Cardiac septum (tissue), 1 donor: ENCODE measurements around the gene MUC2. TPM values are rescaled to one million over a fixed set of nuclear protein-coding genes. Genes with fewer than 3 reads are reported as not detected.
"Not testable (repeated sequence)": the region's sequence is repeated elsewhere in the genome, so short reads cannot be mapped to it uniquely, and the experiment has no call there.

Source experiments
- DNase-seq: peaks from one replicate; pipeline ENCODE4 v3.0.0-alpha.2; 2020; ENCODE audit warnings: low spot score
- intact Hi-C: fragments of 100-400 bp; cut with DNase I; formaldehyde crosslinking; loops from one replicate; pipeline ENCODE4 v1.14.0; 2022
- total RNA-seq: library from RNA; stranded (reverse); fragmentation: NEBNext Ultra II Directional; extraction: Animal tissue kit (Norgen Biotek cat#: 25700); gene quantifications from one replicate; pipeline ENCODE4 v1.2.1, GENCODE V29; 2021
- donor health status: DM: no; HTN: no; CAD: no.

Gene MUC2
- total RNA-seq, 1 donor from 2014 or later = 0.03 TPM

DNA sequence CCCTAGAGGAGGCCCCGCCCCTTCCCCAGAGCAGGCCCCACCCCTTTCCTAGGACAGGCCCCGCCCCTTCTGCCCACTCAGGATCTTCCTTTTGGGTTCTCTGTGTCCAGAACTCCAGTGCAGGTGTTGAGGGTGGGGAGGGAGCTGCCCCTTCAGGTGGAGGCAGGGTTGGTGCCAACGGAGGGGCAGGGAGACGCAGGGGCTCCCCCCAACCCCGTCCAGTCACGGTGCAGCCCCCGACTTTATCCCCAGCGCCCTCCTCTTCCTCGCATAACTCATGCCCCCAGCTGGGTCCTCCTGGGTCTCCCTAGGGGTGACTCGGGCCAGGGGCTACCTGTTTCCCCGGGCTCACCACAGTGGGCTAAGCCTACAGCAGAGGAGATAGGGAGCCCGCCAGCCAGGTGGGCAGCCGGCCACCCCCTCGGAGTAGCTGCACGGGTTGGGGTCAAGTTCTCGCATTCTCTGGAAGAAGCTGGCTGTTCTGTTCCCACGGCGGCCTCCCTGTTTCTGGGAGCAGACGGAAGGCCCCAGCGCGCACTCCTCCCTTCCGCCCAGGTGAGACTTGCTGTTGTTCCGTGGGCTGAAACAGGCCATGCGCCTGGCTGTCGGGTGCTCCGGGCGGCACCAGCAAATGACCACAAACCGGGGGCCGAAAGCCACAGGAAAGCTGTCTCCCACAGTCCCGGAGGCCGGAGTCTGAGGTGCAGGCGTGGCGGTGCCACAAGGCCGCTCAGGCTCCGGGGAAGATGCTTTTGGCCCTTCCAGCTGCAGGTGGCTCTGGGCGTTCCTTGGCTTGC, 38.9 kb downstream of the MUC2 start:
- no peak for DNase-seq
- intact Hi-C loops = no loop called here

DNA sequence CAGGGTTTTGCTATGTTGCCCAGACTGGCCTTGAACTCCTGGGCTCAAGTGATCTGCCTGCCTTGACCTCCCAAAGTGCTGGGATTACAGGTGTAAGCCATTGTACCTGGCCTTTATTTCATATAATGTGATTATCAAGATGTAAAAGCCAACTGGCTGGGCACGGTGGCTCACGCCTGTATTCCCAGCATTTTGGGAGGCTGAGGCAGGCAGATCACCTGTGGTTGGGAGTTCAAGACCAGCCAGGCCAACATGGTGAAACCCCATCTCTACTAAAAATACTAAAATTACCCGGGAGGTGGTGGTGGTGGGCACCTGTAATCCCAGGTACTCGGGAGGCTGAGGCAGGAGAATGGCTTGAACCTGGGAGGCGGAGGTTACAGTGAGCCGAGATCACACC, 40.6 kb downstream of the MUC2 start:
- DNase-seq, intact Hi-C loops: not testable (repeated sequence)

DNA sequence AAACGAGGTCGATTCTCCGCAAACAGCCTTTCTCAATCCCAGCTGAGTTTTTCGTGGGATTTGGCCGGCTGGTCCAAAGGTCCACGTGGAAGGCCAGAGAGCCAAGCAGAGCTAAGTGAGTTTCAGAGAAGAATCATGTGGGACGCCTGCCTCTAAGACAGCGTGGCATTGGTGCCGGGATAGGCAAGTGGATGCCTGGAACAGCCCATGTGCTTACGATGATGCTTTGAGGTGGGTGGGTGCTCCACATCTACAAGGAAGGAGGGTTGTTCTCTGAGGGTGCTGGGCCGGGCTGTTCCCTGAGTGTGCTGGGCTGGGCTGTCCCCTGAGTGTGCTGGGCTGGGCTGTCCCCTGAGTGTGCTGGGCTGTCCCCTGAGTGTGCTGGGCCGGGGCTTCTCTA, 41.4 kb downstream of the MUC2 start:
- DNase-seq = no peak
- intact Hi-C loops = no loop called here

DNA sequence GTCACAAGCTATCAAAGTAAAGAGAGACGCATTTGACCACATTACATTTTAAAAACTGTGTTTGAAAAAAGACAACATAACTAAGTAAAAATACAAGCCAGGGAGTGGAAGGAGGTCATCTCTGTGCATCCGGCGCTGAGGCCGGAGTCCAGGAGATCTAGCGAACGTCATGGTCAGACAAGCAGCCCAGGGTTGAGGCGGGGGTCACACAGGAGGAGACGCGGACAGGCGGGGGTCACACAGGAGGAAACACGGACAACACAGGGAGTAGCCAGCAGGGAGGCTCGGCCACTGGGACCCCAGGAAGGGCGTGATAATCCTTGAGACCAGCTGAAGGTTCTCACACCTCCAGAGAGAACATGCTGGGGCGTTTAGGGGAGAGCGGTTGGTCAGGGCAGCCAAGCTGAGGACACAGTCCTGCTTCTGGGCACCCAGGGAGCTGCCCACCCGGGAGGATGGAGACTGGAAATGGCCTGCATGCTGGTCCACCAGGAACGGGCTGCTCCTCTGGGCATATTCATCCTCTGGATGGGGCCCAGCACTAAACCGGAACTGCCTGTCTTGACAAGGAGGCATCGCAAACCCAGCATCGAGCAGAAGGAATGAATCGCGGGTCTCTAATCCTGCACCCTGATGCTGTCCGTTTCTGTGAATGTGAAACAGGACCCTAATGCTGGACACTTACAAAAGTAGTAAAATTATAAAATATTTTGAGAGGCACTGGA, 42.2 kb downstream of the MUC2 start:
- DNase-seq = peak; percentile 53

DNA sequence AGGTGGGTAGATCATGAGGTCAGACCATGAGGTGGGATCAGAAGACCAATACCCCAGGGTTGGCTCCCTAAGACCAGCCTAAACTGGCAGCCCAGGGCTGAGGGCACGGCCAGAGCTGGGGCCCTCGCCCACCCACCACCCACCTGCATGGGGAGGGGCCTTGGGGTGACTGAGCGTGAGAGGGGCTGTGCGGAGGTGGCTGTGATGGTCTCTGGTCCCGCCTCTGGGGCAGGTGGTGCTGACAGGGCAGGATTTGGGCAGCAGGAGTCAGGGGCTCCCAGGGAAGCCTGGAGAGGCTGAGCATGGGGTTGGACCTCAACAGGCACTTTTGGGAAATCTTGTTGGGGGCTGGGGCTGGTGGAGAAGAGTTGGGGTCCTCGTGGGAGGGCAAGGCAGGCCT, 43.3 kb downstream of the MUC2 start:
- DNase-seq = peak; percentile 58
- intact Hi-C loops = no loop called here

More for the DNA sequence above, 42.2 kb downstream of the MUC2 start:
- intact Hi-C loops = no loop called here

DNA sequence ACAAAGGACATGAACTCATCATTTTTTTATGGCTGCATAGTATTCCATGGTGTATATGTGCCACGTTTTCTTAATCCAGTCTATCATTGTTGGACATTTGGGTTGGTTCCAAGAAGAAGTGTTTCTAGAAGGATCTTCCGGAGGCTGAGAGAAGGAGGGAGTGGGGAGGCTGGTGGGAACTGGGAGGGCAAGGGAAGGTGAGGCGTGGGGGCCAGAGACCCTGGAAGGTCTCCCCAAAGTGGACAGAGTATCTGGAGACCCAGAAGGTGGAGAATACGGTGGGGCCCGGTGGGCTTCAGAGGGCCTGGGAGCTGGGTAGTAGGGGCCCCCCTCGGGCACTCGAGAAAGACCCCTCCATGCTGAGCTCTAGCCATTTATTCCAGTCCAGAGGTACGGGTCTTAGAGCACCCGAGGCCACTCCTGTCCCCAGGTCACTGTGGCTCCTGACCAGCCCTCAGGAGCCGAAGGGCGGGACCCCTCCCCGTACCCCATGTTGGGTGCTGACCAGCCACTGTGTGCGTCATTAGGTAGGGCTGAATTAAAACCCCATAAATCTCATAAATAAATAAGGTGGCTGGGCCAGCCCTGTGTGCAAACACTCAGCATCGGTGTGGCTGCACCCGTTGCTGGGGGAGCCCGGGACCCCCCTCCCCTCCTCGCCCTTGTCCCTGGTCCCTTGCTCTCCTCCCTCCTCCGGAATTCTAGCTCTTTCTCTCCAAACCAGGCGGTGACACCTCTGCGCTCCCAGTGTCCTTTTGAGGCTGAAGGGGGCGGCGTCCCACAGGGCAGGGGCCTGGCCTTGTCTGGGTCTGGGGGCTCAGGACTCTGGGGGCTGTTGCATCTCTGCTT, 44.3 kb downstream of the MUC2 start:
- DNase-seq = peak; percentile 58
- intact Hi-C loops = no loop called here

DNA sequence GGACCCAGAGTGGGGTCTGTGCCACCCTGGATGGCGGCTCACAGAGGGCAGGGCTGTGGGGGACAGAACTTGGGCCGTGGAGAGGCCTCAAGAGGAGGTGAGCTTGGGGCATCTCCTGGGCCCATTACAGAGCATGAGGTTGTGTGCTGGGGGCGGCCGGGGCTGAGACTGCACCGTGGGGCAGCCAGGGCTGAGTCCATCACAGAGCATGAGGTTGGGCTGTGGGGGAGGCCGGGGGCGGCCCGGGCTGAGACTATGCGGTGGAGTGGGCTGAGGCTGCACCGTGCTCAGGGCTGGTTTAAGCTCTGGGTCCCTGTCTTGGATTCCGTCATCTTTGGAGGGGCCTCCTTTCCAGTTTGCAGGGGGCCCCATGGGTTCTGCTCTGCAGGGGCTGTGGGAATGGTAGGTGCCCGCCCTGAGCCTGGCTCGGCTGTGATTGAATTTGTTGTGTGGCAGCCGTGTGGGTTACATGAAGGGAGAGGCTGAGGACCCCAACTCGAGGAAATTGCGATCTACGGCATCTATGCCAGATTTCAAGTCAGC, 45.0 kb downstream of the MUC2 start:
- intact Hi-C loops = no loop called here
- DNase-seq = peak; percentile 46

DNA sequence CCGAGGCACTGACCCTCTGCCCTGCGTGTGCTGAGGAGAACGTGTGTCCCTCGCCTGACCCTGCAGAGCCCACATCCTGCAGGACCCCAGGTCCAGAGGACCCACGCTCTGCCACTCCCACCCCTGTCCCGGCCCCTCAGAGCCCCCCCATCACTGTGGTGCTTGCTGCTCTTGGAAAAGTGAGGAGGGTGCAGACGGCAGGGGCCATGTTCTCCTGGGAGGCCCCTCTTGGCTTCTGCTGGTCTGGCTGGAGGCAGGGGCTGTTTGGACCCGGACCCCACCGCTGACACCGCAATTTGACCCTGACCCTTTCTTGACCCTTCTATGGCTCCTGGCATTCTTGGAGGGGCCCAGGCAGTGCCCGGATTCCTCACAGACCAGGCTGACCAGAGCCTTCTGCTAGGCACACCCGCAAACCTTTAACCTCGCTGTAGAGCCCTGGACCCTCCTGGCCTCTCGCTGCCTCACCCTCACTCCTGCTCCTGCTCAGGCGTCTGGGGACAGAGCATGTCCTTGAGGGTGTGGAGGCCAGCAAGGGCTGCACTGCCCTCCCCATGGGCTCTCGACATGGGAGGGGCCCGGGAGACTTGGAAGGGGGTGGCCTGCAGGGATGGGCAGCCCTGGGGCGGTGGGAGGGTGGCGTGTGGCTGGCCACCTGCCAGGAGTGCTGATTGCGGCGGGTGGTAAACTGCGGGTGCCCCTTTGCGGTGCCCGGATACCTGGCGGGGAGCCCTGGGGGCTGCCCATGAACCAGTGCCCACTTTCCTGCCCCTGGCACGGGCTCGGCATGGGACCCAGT, 46.1 kb downstream of the MUC2 start:
- DNase-seq = peak; percentile 68
- intact Hi-C loops = no loop called here

DNA sequence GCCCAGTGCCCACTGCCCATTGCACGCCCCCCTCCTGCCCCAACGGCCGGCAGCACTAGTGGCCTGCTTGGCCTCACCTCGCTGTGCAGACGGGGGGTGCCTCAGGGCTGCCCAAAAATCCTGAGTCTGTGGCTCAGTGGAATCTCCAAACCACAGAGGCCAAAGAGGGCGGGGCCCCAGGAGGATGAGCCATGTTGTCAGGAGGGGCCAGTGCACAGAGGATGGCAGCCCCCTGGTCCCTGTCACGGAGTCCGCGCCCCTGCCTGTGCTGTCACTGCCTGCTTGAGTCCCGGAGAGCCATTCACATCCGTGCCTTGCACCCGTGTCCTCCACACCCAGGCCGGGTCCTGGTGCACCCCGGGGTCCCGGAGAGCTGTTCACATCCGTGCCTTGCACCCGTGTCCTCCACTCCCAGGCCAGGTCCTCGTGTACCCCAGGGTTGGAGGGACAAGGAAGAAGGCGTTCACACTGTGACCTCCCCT, 46.7 kb downstream of the MUC2 start:
- peak; percentile 66 for DNase-seq
- intact Hi-C loops = no loop called here

DNA sequence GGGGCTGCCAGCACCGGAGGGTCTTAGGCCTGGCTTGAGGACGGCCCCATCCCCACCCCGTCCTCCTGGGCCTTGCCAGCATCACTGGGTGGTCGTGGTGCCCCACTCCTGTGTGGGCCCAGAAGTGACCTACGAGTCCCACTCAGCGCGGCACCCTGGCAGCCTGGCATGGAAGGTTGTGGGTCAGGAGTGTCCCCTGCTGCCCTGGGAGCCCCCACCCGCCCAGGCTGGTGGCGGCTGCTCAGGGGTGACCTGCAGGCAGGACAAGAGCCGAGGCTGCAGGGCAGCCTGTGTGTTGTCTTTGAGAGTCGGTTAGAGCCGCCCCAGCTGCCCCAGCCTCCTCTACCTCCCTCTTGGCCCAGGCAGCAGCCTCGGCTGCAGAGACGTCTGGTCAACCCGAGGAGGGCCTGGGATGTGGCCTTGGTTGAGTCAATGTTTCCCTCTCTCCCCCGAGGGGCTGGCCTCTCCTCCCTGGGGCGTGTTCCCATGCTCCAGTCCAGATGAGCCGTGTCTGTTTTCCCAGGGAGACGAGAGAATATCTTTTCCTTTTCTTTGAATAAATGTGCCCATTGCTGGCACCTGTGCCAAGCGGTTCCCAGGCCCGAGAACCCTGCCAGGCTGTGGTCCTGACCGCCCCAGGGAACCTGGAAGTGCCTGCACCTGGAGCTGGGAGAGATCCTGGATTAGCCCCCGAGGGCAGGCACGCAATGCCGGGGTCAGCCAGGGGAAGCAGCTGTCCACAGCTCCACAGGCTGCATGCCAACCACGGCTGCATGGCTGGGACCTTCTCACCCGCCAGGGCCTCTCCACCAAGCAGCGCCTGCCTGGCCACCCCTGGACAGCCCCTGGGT, 47.4 kb downstream of the MUC2 start:
- intact Hi-C loops = no loop called here
- peak; percentile 63 for DNase-seq

DNA sequence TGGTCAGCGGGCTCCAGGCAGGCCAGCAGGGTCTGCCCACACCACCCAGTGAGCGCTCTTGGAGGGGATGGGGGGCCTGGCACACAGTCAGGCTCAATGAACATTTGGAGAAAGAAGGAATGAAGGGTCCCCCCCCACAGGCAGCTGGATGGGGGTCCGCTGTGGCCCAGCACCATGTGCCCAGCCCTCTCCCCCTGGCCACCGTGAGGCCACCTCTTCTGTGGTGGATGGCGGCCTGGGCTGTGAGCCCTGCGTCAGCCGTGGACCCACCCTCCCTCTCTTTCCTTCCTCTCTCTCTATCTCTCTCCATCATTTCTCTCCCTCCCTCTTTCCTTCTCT, 48.0 kb downstream of the MUC2 start:
- no peak for DNase-seq
- intact Hi-C loops = no loop called here

DNA sequence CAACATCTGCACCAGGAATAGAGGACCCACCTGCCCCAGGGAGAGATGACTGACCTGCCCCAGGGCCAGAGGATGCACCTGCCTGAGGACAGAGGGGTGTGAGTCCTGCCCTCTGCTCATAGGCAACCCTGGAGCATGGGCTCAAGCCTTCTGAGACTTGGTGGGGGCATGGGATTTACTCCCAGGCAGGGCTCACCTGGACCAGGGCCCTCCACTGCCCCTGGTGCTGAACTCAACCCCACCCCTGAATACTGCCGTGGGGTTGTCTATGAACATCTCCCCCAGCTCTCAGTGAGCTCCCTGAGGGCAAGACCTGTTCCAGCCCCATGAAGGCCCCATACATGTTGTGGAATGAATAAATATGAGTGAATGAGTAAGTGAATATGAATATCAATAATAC, 49.3 kb downstream of the MUC2 start:
- DNase-seq = no peak
- intact Hi-C loops = no loop called here

Other genes with a start within 250 kb of the MUC2 start
- gene CRACR2B, start 247.0 kb upstream of the MUC2 start, total RNA-seq = 12.2 TPM
- 625 TPM for gene CD151, start 241.9 kb upstream of the MUC2 start, total RNA-seq
- 202 TPM for gene POLR2L, start 232.3 kb upstream of the MUC2 start, total RNA-seq
- 27.9 TPM for gene TSPAN4, start 232.0 kb upstream of the MUC2 start, total RNA-seq
- gene CHID1, start 164.1 kb upstream of the MUC2 start, total RNA-seq = 63.7 TPM
- gene AP2A2, start 149.0 kb upstream of the MUC2 start, total RNA-seq = 40.3 TPM
- not detected for gene MUC6, start 38.2 kb upstream of the MUC2 start, total RNA-seq
- gene MUC5AC, start 83.1 kb downstream of the MUC2 start, total RNA-seq = not detected
- gene MUC5B, start 148.2 kb downstream of the MUC2 start, total RNA-seq = not detected
- 46.9 TPM for gene TOLLIP, start 234.8 kb downstream of the MUC2 start, total RNA-seq